Heart left ventricle (tissue), 16 donors: ENCODE data around the gene FAM76A. TPM values are rescaled to one million over a fixed set of nuclear protein-coding genes. Genes with fewer than 3 reads are reported as not detected.
"Not testable (repeated sequence)": the region's sequence is repeated elsewhere in the genome, so short reads cannot be mapped to it uniquely, and the experiment has no call there.

ENCODE experiments used
- ATAC-seq, 4 donors: fragments of 200-7000 bp; cut with Tn5 transposase; one replicate each; pipeline ENCODE4 v1.9.1; 2020 to 2022; ENCODE audit warnings: moderate library complexity in 4 of 4, mild to moderate bottlenecking in 3 of 4, moderate number of reproducible peaks in 1 of 4
- DNase-seq, 5 donors: peaks; one replicate each; pipeline ENCODE4 v3.0.0-alpha.2; 2020
- H3K27ac ChIP-seq, 12 donors: fragments of 200-600 bp; sonication (generic) in 4 of 12; one replicate each; pipeline versions ENCODE4 v1.5.0 to v1.8.0; 2016 to 2022; ENCODE audit warnings: mild to moderate bottlenecking in 2 of 12
- H3K27me3 ChIP-seq, 9 donors: fragments of 200-600 bp; sonication (generic) in 2 of 9; one replicate each; pipeline versions ENCODE4 v1.5.1 to v1.8.0; 2016 to 2022; ENCODE audit warnings: mild to moderate bottlenecking in 3 of 9
- H3K36me3 ChIP-seq, 9 donors: fragments of 200-600 bp; sonication (generic) in 2 of 9; one replicate each; pipeline versions ENCODE4 v1.5.0 to v1.8.0; 2018 to 2022; ENCODE audit warnings: mild to moderate bottlenecking in 2 of 9
- H3K4me1 ChIP-seq, 12 donors: fragments of 200-600 bp; sonication (generic) in 4 of 12; one replicate each; pipeline versions ENCODE4 v1.5.0 to v1.8.0; 2016 to 2022; ENCODE audit warnings: mild to moderate bottlenecking in 3 of 12
- H3K4me3 ChIP-seq, 12 donors: fragments of 200-600 bp; sonication (generic) in 4 of 12; one replicate each; pipeline versions ENCODE4 v1.5.0 to v1.8.0; 2017 to 2022; ENCODE audit warnings: mild to moderate bottlenecking in 9 of 12, moderate library complexity in 4 of 12
- H3K9me3 ChIP-seq, 12 donors: fragments of 200-600 bp; sonication (generic) in 4 of 12; one replicate each; pipeline versions ENCODE4 v1.5.0 to v1.8.0; 2016 to 2022; ENCODE audit warnings: mild to moderate bottlenecking in 1 of 12
- POLR2A ChIP-seq, 2 donors: fragments of 450-650 bp; IDR thresholded peaks; one replicate each; pipeline ENCODE4 v1.6.1; 2017; ENCODE audit warnings: antibody characterized with exemption in 2 of 2, mild to moderate bottlenecking in 2 of 2, moderate library complexity in 2 of 2
- WGBS, 4 donors: extraction: QIAGEN DNeasy Blood & Tissue Kit in 2 of 4; methylation state at CpG; one replicate each; pipeline versions ENCODE4 v1.1.5 to v1.1.7; 2013 to 2018; 5-methylcytosine and 5-hydroxymethylcytosine counted together
- intact Hi-C, 10 donors: fragments of 100-400 bp; cut with DNase I; formaldehyde crosslinking; loops; one replicate each; pipeline versions ENCODE4 v1.11.1 to v1.14.2; 2022
- polyA plus RNA-seq, 2 donors: library from polyadenylated mRNA; stranded (reverse); fragments of 200-250 nt; gene quantifications; one replicate each; pipeline ENCODE4 v1.2.3, GENCODE V29; 2013
- total RNA-seq, 9 donors: library from RNA; depleted of rRNA in 2 of 9; stranded (reverse); fragments of >200 nt in 2 of 9; fragmentation: NEBNext Ultra II Directional in 3 of 9; extraction: Animal tissue kit (Norgen Biotek cat#: 25700) in 3 of 9; gene quantifications; one replicate each; pipeline versions ENCODE4 v1.1.0 to v1.2.4, GENCODE V29; 2016 to 2023
- TF ChIP-seq, protein P1 (sequence below), 12 donors: fragments of 200-600 bp; sonication (generic) in 4 of 12; IDR thresholded peaks; one replicate each; pipeline versions ENCODE4 v1.5.0 to v1.8.0; 2018 to 2022; ENCODE audit warnings: antibody characterized with exemption in 12 of 12, mild to moderate bottlenecking in 5 of 12
- donor health status: ischemic (EF 13 %, LVEDD 7.1; RV severe dilation, severe dysfunction).
- donor health status: healthy with polysubstance abuse.
- donor health status: DM: no; HTN: yes; CAD: no.
- donor health status: DM: no; HTN: no; CAD: no.
- donor health status: ischemic (EF 25% LVEDD 6.9; RV normal size, moderate dysfunction).
- donor health status: ischemic (EF 25% LVEDD 5.7; RV mildly dilated, moderate dysfunction).
- donor health status: healthy.
- donor health status: DM: yes; HTN: yes; CAD: no.
- donor health status: ischemic (EF 35%, LVEDD 5.7; RV mildly dilated, moderate dysfunction).
- donor health status: nonischemic (EF 11% LVEDD 7.7; RV severe dilation, severe dysfunction).
- donor health status: DM: yes; HTN: yes; CAD: no.
- donor health status: PGD.
- donor health status: ischemic (EF 29% LVEDD 5.4; RV normal size, mild dysfunction).
- donor health status: nonischemic (EF 23%, LVEDD 6.1; RV moderate dilation, normal function).

Gene FAM76A
- total and polyA plus RNA-seq, 11 donors: 3.7 to 24.0 (median 13.1) TPM

GRCh38 chr1:27772932-27773825 is 47.4 kb downstream of the FAM76A start, which contains the start of gene STX12:
STX12 (plus strand) TSS chr1:27773219; CDS start chr1:27773308, 89 bp downstream.
- Histone ChIP-seq H3K9me3 (no peaks in the 10 kb centered on the region), H3K36me3 (peaks cover 0 to 28% (median 7%) of the 10 kb centered on the region in 9 donors), H3K27ac (peak within 1 kb of the TSS; percentile 90 to 98 (median 96)), H3K4me1 (peaks cover 5 to 54% (median 19%) of the 10 kb centered on the region in 12 donors), H3K27me3 (no peaks in the 10 kb centered on the region), H3K4me3 (peak within 1 kb of the TSS; percentile 80 to 100 (median 96))
- 0 to 1% (median 0%) methylated on average over 50 to 58 of the region's 58 CpGs for WGBS, 4 donors
- intact Hi-C loops: loop anchor here in 4 of 10 donors (2.0 to 5.0 kb wide), 4 partner anchors 46 to 100 kb away; partner anchors contain the start of genes FAM76A (in 2 of the 4), IFI6 (in 1 of the 4) and PPP1R8 (in 1 of the 4)
- DNase-seq: peak; percentile 98 to 99 (median 99)
- ATAC-seq: peak; percentile 97 to 99 (median 98)
- peak in 1 of 2 donors; percentile 92 for TF ChIP-seq POLR2A (IDR thresholded peaks at IDR 0.05)
- TF ChIP-seq, protein P1, sequence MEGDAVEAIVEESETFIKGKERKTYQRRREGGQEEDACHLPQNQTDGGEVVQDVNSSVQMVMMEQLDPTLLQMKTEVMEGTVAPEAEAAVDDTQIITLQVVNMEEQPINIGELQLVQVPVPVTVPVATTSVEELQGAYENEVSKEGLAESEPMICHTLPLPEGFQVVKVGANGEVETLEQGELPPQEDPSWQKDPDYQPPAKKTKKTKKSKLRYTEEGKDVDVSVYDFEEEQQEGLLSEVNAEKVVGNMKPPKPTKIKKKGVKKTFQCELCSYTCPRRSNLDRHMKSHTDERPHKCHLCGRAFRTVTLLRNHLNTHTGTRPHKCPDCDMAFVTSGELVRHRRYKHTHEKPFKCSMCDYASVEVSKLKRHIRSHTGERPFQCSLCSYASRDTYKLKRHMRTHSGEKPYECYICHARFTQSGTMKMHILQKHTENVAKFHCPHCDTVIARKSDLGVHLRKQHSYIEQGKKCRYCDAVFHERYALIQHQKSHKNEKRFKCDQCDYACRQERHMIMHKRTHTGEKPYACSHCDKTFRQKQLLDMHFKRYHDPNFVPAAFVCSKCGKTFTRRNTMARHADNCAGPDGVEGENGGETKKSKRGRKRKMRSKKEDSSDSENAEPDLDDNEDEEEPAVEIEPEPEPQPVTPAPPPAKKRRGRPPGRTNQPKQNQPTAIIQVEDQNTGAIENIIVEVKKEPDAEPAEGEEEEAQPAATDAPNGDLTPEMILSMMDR (IDR thresholded peaks at IDR 0.05): no peak

- Histone ChIP-seq H3K4me1 (peaks cover 5 to 61% (median 19%) of the 10 kb centered on the region in 12 donors), H3K36me3 (peaks cover 0 to 28% (median 7%) of the 10 kb centered on the region in 9 donors), H3K27me3 (no peaks in the 10 kb centered on the region), H3K9me3 (no peaks in the 10 kb centered on the region), H3K4me3 (peak overlapping the region; percentile 80 to 100 (median 96)), H3K27ac (peak overlapping the region; percentile 90 to 98 (median 96))
- DNase-seq (no peak), ATAC-seq (peak in 3 of 4 donors; percentile 2 to 27 (median 6))
- TF ChIP-seq POLR2A (IDR thresholded peaks at IDR 0.05): no peak
- TF ChIP-seq, protein P1 (IDR thresholded peaks at IDR 0.05): no peak
- intact Hi-C loops: loop anchor here in 4 of 10 donors (2.0 to 5.0 kb wide), 4 partner anchors 47 to 101 kb away; partner anchors contain the start of genes FAM76A (in 2 of the 4), IFI6 (in 1 of the 4) and PPP1R8 (in 1 of the 4)
- 25 to 29% (median 27%) methylated on average over 3 of the region's 3 CpGs for WGBS, 4 donors
Observed at GRCh38 chr1:27773826-27774445, 48.2 kb downstream of the FAM76A start.

- DNase-seq (no peak), ATAC-seq (no peak)
- Histone ChIP-seq H3K27me3 (no peaks in the 10 kb centered on the region), H3K9me3 (no peaks in the 10 kb centered on the region), H3K27ac (peak overlapping the region in 8 of 12 donors; percentile 94 to 98 (median 97)), H3K4me3 (peak overlapping the region in 7 of 12 donors; percentile 80 to 97 (median 95)), H3K36me3 (peaks cover 0 to 31% (median 7%) of the 10 kb centered on the region in 9 donors), H3K4me1 (peaks cover 5 to 68% (median 19%) of the 10 kb centered on the region in 12 donors)
- TF ChIP-seq POLR2A (IDR thresholded peaks at IDR 0.05): no peak
- TF ChIP-seq, protein P1 (IDR thresholded peaks at IDR 0.05): no peak
- WGBS, 4 donors: 80 to 88% (median 83%) methylated on average over 2 of the region's 2 CpGs
- intact Hi-C loops: loop anchor here in 3 of 10 donors (5.0 kb wide), 2 partner anchors 47 to 58 kb away; partner anchors contain the start of genes FAM76A (in 2 of the 3) and PPP1R8 (in 1 of the 3)
Observed at GRCh38 chr1:27774654-27775053, 48.9 kb downstream of the FAM76A start.

DNA sequence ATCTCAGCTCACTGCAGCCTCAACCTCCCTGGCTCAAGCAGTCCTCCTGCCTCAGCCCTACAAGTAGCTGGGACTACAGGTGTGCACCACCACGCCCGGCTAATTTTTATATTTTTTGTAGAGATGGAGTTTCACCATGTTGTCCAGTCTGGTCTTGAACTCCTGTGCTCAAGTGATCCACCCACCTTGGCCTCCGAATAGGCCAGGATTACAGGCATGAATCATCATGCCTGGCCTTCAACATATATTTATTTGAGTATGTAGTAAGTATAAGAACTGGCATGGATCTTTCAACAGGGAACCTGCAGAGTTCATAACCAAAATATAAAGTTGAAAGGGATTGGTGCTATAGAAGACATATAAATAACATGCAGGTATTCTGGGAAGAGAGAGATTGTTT is 49.6 kb downstream of the FAM76A start:
- DNase-seq, ATAC-seq, H3K27me3 ChIP-seq, H3K27ac ChIP-seq, intact Hi-C loops, H3K9me3 ChIP-seq, H3K4me3 ChIP-seq: not testable (repeated sequence)
- Histone ChIP-seq H3K4me1 (peaks cover 5 to 75% (median 19%) of the 10 kb centered on the region in 12 donors), H3K36me3 (peaks cover 0 to 36% (median 7%) of the 10 kb centered on the region in 9 donors)
- WGBS, 4 donors: 83 to 89% (median 87%) methylated on average over 3 of the region's 3 CpGs

GRCh38 chr1:27776276-27776675 is 50.5 kb downstream of the FAM76A start:
- H3K4me3 ChIP-seq, H3K27me3 ChIP-seq, H3K9me3 ChIP-seq, ATAC-seq, intact Hi-C loops, DNase-seq, H3K27ac ChIP-seq: not testable (repeated sequence)
- Histone ChIP-seq H3K36me3 (peaks cover 0 to 37% (median 7%) of the 10 kb centered on the region in 9 donors), H3K4me1 (peaks cover 5 to 85% (median 19%) of the 10 kb centered on the region in 12 donors)
